ENCODE measurements around the gene SLIT1.

DNA sequence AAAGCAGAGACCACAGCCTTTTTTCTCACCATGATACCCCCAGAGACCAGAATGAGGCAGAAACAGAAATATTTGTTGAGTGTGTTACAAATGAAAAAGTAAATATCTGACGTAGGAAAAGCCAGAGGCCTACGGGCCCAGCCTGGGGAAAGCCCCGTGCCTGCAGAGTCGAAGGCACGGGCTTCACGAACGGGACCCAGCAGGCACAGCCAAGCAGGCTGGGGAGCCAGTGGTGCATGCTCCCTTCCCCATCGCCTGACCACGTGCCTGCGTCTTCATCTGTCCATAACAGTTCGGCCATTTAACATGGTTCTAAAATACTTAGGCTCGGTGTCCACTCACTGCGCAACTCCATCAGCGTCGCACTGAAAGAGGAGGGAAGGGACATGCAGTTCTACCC is 50.8 kb downstream of the SLIT1 start:
- TF ChIP-seq, protein P1, sequence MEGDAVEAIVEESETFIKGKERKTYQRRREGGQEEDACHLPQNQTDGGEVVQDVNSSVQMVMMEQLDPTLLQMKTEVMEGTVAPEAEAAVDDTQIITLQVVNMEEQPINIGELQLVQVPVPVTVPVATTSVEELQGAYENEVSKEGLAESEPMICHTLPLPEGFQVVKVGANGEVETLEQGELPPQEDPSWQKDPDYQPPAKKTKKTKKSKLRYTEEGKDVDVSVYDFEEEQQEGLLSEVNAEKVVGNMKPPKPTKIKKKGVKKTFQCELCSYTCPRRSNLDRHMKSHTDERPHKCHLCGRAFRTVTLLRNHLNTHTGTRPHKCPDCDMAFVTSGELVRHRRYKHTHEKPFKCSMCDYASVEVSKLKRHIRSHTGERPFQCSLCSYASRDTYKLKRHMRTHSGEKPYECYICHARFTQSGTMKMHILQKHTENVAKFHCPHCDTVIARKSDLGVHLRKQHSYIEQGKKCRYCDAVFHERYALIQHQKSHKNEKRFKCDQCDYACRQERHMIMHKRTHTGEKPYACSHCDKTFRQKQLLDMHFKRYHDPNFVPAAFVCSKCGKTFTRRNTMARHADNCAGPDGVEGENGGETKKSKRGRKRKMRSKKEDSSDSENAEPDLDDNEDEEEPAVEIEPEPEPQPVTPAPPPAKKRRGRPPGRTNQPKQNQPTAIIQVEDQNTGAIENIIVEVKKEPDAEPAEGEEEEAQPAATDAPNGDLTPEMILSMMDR (IDR thresholded peaks at IDR 0.05; ENCODE audit: poor library complexity, severe bottlenecking), result no peak
- TF ChIP-seq POLR2AphosphoS5 (IDR thresholded peaks at IDR 0.05) (no peak), EZH2 (IDR thresholded peaks at IDR 0.05; ENCODE audit: borderline replicate concordance, insufficient read depth, low read length, poor library complexity, severe bottlenecking) (no peak), TAF1 (IDR thresholded peaks at IDR 0.05; ENCODE audit: low read depth) (no peak), SMC3 (conservative IDR thresholded peaks at IDR 0.05; ENCODE audit: poor library complexity) (no peak)

All from neural cell (in vitro differentiated cells).